GM12864 (cell line): ENCODE measurements around the gene HARS2.
"Not testable (repeated sequence)": the region's sequence is repeated elsewhere in the genome, so short reads cannot be mapped to it uniquely, and the experiment has no call there.

ENCODE experiments used
- DNase-seq: peaks from one replicate; pipeline ENCODE4 v3.0.0-alpha.2; 2011; ENCODE audit warnings: low read depth
- H3K4me3 ChIP-seq: 2 replicates; pipeline ENCODE4 v1.5.1; 2011; ENCODE audit warnings: mild to moderate bottlenecking, low read depth, low read length, control low read depth
- CTCF ChIP-seq: IDR thresholded peaks from 2 replicates; pipeline ENCODE4 v1.5.1; 2011; ENCODE audit warnings: low read depth, mild to moderate bottlenecking, moderate library complexity, low read length, control low read depth, inconsistent platforms; ENCODE audit errors: missing control alignments

The HARS2 gene

DNA sequence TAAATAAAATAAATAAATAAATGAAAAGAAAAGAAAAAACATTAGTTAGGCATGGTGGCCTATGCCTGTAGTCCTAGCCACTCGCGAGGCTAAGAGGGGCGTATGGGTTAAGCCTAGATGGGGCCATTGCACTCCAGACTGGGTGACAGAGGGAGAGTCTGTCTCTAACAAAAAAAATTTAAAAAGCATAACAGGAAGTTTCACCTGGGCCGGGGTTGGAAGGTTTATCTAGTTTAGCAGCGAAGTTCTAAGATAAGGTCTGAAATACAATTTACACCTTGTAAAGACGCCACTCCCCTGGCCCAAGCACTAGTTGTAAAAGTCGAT, 27.0 kb downstream of the HARS2 start:
- DNase-seq: no peak
- no peak for TF ChIP-seq CTCF
- H3K4me3 ChIP-seq: no peak overlapping the region

DNA sequence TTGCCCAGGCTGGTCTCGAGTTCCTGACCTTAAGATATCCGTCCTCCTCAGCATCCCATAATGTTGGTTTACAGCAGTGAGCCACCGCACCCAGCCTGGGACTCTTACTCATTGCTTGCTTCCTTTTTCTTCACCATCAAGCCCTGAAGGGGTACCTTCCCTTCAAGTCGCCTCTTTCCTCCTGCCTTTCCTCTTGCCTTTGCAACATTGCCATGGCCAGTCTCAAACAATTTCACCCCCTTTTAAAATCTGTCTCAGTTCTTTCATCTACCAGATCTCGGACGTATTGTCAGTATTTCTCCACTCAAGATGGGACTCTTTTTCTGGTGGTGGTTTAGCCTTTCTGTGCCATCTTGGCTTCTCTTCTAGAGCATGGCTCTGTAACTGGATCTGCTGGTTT, 29.5 kb downstream of the HARS2 start:
- H3K4me3 ChIP-seq, DNase-seq: not testable (repeated sequence)

DNA sequence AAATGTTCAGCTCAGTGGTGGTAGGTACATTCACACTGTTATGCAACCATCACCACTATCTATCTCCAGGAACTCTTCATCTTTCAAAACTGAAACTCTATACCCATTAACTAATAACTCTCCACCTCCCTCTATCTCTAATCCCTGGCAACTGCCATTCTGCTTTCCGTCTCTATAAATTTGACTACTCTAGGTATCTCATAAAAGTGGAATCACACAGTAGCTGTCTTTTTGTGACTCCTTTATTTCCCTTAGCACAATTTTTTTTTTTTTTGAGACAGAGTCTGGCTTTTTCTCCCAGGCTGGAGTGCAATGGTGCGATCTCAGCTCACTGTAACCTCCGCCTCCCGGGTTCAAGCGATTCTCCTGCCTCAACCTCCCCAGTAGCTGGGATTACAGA, 30.1 kb downstream of the HARS2 start:
- not testable (repeated sequence) for H3K4me3 ChIP-seq, DNase-seq

DNA sequence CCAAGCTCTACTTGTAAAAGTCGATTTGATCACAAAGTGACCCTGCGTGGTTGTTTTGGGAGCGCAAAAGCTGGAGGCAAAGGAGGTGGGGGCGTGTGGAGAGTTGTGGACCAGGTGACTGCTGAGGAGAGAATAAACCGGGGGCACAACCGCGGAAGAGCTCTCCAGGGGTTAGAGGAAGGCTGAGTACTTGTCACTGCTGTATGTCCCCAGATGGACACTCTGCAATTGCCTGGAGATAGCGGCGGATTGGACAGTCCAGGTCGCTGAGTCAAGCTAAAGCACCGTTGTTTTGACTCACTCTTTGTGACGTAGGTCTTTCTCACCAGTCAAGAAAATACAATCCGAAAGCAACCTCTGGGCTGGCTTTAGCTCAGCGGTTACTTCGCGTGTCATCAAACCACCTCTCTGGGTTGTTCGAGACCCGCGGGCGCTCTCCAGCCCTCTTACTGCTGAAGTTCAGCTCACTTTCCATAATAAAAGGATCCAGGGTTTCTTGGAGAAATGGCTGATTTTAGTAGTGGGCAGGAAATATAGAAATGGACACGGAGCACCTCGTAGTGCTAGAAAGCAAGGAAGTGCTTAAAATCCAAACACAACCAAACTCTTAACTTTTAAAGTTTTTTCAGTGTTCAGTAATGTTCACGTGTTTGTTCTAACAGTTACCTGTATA, 34.7 kb downstream of the HARS2 start:
- DNase-seq: no peak
- peak overlapping the region; percentile 46 for H3K4me3 ChIP-seq
- no peak for TF ChIP-seq CTCF

DNA sequence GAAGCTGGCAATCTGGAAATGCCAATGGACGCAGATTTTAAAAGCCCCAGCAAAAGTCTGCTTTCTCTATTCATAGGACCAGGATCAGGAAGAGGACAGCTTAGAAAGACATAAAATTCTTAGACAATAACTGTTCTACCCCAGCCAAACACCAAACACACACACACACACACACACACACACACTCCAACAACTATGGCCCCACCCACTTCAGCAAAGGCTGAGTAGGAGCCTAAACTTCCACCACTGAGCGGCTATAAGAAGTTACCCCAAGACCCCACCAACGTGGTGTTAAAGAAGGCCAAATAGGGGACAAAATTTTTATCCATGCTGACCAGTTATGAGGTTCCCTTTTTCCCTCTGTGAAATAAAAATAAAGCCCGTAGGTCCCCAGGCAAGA, 41.8 kb downstream of the HARS2 start:
- no peak for TF ChIP-seq CTCF
- no peak overlapping the region for H3K4me3 ChIP-seq
- DNase-seq: no peak

- DNase-seq: no peak
- no peak for TF ChIP-seq CTCF
- no peak overlapping the region for H3K4me3 ChIP-seq
These were observed 43.1 kb downstream of the HARS2 start for GRCh38 chr5:140734354-140734753.

DNA sequence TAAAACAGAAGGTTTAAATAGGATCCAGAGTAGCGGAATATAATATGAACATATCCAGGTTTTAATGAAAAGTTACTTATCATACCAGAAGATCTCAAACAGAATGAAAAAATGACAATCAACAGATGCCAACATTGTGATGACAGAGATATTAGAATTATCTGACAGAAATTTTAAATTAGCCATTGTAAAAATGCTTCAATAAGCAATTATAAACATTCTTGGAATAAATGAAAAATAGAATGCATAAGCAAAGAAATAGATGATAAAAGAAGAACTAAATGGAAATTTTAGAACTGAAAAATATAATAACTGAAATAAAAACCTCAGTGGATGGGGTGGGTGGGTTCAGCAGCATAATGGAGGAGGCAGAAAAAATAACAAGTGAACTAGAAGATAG, 46.2 kb downstream of the HARS2 start:
- no peak overlapping the region for H3K4me3 ChIP-seq
- TF ChIP-seq CTCF: no peak
- DNase-seq: no peak

DNA sequence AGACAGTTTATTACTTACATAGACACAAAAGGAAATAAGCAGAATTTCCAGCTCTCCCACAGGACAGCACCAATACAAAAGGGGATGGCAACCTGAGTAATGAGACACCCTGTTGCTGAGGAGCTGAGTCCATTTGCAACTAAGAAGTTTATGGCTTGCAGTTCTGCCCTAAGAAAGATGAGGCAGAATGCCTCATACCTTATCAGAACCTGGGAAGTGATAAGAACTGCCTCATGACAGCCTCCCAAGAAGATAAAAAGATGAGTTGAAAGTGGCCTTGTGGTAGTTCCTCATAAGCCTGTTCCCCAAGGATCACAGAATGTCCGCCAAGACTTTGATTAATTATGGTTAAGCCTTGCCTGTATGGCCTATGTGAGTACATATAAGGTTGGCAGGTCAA, 50.7 kb downstream of the HARS2 start:
- no peak overlapping the region for H3K4me3 ChIP-seq
- DNase-seq: no peak
- TF ChIP-seq CTCF: no peak
